ENCODE results near the gene CCDC106. TPM values are rescaled to one million over a fixed set of nuclear protein-coding genes. Genes with fewer than 3 reads are reported as not detected.

Gene CCDC106
- total and polyA plus RNA-seq, 8 donors: 9.7 to 16.8 (median 14.7) TPM

DNA sequence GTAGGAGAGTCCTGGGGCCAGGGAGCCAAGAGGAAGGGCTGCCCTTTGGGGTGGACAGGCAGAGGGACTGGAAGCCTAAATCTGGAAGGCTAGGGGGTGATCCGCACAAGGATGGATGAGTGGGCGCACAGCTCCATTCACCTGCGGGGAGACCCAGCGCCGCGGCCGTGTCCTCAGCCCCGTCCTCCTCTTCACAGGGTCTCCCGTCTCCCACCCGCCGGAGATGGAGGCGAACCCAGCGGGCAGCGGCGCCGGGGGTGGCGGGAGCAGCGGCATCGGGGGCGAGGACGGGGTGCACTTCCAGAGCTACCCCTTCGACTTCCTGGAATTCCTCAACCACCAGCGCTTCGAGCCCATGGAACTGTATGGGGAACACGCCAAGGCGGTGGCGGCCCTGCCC lies 34.6 kb upstream of the CCDC106 start:
- intact Hi-C loops (cut with DNase I): no loop called here
- H3K36me3 ChIP-seq: peaks cover 0 to 69% of the 10 kb centered on the region in 2 donors

DNA sequence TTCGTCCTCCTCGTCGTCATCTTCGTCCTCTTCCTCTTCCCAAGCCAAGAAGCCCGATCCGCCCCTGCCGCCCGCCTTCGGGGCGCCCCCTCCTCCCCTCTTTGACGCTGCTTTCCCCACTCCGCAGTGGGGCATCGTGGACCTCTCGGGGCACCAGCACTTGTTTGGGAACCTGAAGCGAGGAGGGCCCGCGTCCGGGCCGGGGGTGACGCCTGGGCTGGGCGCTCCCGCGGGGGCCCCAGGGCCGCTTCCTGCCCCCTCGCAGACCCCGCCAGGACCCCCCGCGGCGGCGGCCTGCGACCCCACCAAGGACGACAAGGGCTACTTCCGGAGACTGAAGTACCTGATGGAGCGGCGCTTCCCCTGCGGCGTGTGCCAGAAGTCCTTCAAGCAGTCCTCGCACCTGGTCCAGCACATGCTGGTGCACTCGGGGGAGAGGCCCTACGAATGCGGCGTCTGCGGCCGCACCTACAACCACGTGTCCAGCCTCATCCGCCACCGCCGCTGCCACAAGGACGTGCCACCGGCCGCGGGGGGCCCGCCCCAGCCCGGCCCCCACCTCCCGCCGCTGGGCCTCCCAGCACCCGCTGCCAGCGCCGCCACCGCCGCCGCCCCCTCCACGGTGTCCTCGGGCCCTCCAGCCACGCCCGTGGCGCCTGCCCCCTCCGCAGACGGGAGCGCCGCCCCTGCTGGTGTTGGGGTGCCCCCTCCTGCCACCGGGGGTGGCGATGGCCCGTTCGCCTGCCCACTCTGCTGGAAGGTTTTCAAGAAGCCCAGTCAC lies 33.9 kb upstream of the CCDC106 start:
- Histone ChIP-seq H3K9me3 (no peaks in the 10 kb centered on the region), H3K27ac (no peak overlapping the region), H3K27me3 (no peaks in the 10 kb centered on the region), H3K36me3 (peaks cover 0 to 64% of the 10 kb centered on the region in 2 donors), H3K4me1 (peaks cover under 1 to 38% of the 10 kb centered on the region in 2 donors), H3K4me3 (no peak overlapping the region)
- DNase-seq: no peak
- no peak for ATAC-seq
- TF ChIP-seq, protein P1, sequence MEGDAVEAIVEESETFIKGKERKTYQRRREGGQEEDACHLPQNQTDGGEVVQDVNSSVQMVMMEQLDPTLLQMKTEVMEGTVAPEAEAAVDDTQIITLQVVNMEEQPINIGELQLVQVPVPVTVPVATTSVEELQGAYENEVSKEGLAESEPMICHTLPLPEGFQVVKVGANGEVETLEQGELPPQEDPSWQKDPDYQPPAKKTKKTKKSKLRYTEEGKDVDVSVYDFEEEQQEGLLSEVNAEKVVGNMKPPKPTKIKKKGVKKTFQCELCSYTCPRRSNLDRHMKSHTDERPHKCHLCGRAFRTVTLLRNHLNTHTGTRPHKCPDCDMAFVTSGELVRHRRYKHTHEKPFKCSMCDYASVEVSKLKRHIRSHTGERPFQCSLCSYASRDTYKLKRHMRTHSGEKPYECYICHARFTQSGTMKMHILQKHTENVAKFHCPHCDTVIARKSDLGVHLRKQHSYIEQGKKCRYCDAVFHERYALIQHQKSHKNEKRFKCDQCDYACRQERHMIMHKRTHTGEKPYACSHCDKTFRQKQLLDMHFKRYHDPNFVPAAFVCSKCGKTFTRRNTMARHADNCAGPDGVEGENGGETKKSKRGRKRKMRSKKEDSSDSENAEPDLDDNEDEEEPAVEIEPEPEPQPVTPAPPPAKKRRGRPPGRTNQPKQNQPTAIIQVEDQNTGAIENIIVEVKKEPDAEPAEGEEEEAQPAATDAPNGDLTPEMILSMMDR (IDR thresholded peaks at IDR 0.05): no peak
- intact Hi-C loops (cut with DNase I): no loop called here

More for the DNA sequence above, 34.6 kb upstream of the CCDC106 start:
- TF ChIP-seq, protein P1 (IDR thresholded peaks at IDR 0.05): no peak
- Histone ChIP-seq H3K4me1 (peaks cover 0 to 38% of the 10 kb centered on the region in 2 donors), H3K4me3 (no peak overlapping the region), H3K9me3 (no peaks in the 10 kb centered on the region), H3K27ac (no peak overlapping the region), H3K27me3 (no peaks in the 10 kb centered on the region)
- no peak for ATAC-seq
- DNase-seq: no peak

DNA sequence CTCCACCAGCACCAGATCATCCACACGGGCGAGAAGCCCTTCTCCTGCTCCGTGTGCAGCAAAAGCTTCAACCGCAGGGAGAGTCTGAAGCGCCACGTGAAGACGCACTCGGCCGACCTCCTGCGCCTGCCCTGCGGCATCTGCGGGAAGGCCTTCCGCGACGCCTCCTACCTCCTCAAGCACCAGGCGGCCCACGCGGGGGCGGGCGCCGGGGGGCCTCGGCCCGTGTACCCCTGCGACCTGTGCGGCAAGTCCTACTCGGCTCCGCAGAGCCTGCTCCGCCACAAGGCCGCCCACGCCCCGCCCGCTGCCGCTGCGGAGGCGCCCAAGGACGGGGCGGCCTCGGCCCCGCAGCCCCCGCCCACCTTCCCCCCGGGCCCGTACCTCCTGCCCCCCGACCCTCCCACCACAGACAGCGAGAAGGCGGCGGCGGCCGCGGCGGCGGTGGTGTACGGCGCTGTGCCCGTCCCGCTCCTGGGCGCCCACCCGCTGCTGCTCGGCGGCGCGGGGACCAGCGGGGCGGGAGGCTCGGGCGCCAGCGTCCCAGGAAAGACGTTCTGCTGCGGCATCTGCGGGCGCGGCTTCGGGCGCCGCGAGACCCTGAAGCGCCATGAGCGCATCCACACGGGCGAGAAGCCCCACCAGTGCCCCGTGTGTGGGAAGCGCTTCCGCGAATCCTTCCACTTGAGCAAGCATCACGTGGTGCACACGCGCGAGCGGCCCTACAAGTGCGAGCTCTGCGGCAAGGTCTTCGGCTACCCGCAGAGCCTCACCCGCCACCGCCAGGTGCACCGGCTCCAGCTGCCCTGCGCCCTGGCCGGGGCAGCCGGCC lies 33.1 kb upstream of the CCDC106 start:
- Histone ChIP-seq H3K4me3 (no peak overlapping the region), H3K4me1 (peaks cover 8 to 41% of the 10 kb centered on the region in 2 donors), H3K9me3 (no peaks in the 10 kb centered on the region), H3K27ac (no peak overlapping the region), H3K36me3 (peaks cover 0 to 57% of the 10 kb centered on the region in 2 donors), H3K27me3 (no peaks in the 10 kb centered on the region)
- TF ChIP-seq, protein P1 (IDR thresholded peaks at IDR 0.05): no peak
- DNase-seq (no peak), ATAC-seq (no peak)
- intact Hi-C loops (cut with DNase I): no loop called here

DNA sequence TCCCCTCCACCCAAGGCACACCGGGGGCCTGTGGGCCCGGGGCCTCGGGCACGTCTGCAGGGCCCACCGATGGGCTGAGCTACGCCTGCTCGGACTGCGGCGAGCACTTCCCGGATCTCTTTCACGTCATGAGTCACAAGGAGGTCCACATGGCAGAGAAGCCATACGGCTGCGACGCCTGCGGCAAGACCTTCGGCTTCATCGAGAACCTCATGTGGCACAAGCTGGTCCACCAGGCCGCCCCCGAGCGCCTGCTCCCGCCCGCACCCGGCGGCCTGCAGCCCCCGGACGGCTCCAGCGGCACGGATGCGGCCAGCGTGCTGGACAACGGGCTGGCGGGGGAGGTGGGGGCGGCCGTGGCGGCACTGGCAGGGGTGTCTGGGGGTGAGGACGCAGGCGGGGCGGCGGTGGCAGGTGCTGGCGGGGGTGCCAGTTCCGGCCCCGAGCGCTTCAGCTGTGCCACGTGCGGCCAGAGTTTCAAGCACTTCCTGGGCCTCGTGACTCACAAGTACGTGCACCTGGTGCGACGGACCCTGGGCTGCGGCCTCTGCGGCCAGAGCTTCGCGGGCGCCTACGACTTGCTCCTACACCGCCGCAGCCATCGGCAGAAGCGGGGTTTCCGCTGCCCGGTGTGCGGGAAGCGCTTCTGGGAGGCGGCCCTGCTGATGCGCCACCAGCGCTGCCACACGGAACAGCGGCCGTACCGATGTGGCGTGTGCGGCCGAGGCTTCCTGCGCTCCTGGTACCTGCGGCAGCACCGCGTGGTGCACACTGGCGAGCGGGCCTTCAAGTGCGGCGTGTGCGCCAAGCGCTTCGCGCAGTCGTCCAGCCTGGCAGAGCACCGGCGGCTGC lies 32.2 kb upstream of the CCDC106 start:
- ATAC-seq (no peak), DNase-seq (no peak)
- H3K36me3 ChIP-seq: peaks cover 0 to 48% of the 10 kb centered on the region in 2 donors
- H3K4me3 ChIP-seq: no peak overlapping the region
- no peaks in the 10 kb centered on the region for H3K9me3 ChIP-seq
- TF ChIP-seq, protein P1 (IDR thresholded peaks at IDR 0.05): no peak
- H3K4me1 ChIP-seq: peaks cover 8 to 49% of the 10 kb centered on the region in 2 donors
- H3K27me3 ChIP-seq: no peaks in the 10 kb centered on the region
- H3K27ac ChIP-seq: no peak overlapping the region
- intact Hi-C loops (cut with DNase I): no loop called here

Measured in left lung (tissue), 10 donors.